HT1080 (cell line): ENCODE results near the gene GRAMD2B. TPM values are rescaled to one million over a fixed set of nuclear protein-coding genes. Genes with fewer than 3 reads are reported as not detected.
"Not testable (repeated sequence)": the region's sequence is repeated elsewhere in the genome, so short reads cannot be mapped to it uniquely, and the experiment has no call there.

ENCODE experiments used
- DNase-seq: peaks from one replicate; pipeline ENCODE4 v3.0.0-alpha.2; 2015; ENCODE audit warnings: low read depth
- total RNA-seq: library from RNA; depleted of rRNA; stranded (reverse); fragments of >200 nt; shearing (Covaris generic); gene quantifications from 2 replicates; pipeline ENCODE4 v1.2.3, GENCODE V29; 2014

GRAMD2B gene
- total RNA-seq, 1 experiment from 2014 or later: 5.2 TPM

DNA sequence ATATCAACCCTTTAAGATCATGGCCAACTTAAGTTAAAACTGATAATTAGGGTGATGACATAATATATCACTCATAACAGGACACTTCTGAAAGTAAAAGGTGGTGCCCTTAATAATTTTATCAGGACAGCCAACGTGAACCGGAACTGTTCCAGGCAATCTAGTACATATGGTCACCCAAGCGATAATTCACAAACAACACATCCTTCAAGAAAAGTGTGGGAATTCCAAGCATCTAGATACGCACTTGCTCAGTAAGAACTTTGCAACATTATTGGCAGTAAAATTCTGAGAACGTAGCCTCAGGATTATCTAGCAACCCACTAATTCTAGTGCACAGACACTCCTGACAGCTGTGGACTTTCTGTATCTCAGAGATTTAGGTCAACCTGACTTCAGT, 86.1 kb downstream of the GRAMD2B start:
- DNase-seq: no peak

DNA sequence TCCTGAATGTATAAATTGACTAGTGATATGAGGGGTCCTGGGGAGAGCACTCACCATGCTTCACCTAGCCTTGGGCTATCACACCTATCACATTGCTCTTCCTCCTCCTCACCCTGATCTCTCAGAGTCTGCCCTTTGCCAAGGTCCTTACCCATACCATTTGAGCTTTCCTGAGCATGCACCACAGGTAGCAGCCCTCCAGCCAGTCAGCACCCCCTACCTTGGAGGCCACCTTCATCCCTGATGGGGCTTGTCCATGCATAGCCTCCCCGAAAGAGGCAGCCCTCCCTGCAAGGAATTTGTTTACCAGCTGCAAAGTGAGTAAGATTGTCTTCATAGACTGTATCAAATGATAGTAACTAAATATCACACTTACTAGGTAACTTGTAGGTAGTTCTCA, 88.8 kb downstream of the GRAMD2B start:
- no peak for DNase-seq

DNA sequence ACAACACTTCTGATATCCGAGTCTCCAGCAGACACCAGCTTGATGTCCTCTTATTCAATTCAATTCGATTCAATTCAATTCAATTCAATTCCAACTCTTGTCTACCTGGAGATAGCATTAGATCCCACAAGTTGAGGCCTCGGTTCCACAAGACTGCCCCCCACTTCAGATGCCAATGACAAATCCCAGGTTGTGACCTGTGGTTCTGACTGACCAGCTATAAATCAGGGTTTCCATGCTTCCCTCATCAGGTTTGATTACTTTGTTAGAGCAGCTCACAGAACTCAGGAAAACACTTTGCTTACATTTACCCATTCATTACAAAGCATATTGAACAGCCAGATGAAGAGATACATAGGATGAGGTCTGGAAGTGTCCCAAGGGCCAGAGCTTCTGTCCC, 89.2 kb downstream of the GRAMD2B start:
- DNase-seq: no peak

DNA sequence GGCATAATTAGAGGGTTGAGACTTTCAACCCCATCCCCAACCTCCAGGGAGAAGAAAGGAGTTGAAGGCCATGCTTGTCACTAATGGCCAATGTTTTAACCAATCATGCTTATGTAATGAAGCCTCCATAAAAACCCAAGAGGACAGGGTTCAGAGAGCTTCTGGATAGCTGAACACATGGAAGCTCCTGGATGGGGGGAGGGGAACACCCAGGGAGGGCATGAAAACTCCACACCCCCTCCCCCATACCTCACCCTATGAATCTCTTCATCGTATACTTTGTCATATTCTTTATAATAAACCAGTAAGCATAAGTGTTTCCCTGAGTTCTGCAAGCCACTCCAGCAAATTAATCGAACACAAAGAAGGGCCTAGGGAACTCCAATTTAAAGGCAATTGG, 90.1 kb downstream of the GRAMD2B start:
- DNase-seq: no peak

DNA sequence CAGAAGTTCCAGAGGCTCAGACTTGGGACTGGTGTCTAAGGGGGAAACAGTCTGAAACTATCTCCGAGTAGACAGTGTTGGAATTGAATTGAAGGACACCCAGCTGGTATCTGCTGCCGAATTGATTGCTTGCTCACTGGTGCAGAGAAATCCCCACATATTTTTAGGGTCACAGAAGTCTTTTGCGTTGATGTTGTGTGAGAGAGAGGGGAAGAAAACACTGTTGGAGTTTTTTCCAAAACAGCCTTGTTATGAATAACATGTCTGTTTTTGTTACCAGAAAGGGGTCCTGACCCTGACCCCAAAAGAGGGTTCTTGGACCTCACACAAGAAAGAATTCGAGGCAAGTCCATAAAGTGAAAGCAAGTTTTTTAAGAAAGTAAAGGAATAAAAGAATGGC, 90.5 kb downstream of the GRAMD2B start:
- DNase-seq: no peak

DNA sequence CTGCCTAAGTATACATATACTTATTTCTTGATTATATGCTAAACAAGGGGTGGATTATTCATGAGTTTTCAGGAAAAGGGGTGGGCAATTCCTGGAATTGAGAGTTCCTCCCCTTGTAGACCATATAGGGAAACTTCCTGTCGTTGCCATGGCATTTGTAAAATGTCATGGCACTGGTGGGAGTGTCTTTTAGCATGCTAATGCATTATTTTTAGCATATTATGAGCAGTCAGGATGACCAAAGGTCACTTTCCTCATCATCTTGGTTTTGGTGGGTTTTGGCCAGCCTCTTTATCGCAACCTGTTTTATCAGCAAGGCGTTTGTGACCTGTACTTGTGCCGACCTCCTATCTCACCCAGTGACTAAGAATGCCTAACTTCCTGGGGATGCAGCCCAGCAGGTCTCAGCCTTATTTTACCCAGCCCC, 90.9 kb downstream of the GRAMD2B start:
- DNase-seq: peak; percentile 15

DNA sequence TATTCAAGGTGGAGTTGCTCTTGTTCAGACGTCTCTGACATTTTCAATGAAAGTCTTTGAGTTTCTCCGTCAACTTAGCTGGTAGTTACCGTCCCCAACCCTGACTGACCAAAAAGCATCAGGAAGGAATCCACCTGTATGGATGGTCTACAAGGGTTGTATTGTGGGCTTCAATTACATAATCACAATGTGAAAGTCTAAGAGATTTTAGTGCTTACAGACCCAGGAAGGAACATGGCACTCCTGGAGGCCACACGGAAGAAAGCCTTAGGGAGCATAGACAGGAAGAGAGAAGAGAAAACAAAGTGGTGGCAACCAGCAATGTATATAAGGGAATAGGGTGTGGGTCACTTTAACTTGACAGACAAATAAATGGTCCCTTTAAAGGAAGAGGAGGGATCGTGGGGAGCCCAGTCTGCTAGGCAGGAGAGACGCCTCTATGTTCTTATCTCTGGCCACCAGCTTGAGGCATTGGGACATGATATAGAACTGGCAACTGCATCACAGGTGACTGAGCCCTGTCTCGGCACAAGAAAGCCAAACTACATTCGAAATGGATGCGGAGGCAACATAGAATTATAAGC, 91.4 kb downstream of the GRAMD2B start:
- DNase-seq: no peak

DNA sequence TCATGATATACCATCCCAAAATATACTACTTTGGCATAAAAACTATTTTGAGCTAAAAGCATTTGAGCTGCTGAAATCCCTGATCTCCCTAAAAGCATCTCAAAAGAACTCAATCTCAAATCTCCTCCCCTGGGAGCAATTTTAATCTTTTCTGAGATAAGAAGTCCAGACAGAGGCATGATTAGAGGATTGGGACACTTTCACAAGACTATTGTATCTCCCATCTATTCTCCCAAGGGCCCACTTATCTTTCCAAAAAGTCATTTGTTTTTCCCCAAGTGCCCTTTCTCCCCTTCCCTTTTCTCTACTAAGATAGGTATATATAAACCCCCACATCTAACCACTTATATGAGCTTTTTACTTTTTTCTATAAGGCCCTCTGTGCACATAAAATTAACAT, 92.1 kb downstream of the GRAMD2B start:
- no peak for DNase-seq

DNA sequence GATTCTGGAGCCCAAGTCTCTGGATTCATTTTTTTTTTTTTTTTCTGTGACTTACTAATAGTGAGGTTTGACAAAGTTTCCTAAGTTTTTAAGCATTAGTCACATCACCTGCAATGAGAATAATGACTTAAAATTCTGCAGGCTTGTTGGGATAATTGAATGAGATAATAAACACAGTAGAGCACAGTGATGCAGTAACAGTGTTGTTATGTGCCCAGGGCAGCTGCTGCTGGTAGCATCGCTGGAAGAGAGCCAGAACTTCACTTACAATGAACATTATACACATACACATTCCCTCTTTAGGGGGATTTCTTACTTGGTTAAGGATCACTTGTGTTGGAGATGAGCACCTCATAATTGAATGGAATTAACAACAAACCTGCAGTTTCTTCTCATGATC, 92.9 kb downstream of the GRAMD2B start:
- DNase-seq: peak; percentile 57

DNA sequence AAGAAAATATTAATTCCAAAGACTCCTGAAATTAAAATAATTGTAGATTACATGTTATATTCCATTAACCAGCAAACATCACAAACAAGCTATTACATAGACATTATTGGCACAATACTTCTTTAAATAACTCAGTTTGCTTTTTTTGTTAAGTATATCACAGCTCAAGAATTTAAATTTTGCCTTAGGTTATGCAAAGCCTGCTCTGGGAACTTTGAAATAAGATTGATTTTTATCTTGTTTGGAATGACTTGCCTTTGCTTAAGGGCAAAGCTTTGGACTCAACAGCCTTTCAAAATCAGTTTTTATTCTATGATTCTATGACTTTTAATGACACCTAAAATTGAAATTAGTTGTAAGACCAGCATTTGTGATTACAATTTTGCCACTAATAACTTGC, 93.6 kb downstream of the GRAMD2B start:
- no peak for DNase-seq

DNA sequence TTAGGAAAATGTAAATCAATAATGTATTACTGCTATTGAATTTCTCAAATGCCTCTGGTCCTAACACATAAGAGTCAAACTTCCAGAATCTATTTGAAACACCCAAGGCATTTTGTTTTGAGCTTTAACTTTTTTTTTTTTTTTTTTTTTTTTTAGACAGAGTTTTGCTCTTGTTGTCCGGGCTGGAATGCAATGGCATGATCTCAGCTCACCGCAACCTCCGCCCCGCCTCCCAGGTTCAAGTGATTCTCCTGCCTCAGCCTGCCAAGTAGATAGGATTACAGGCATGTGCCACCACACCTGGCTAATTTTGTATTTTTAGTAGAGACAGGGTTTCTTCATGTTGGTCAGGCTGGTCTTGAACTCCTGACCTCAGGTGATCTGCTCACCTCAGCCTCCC, 96.0 kb downstream of the GRAMD2B start:
- DNase-seq: not testable (repeated sequence)

DNA sequence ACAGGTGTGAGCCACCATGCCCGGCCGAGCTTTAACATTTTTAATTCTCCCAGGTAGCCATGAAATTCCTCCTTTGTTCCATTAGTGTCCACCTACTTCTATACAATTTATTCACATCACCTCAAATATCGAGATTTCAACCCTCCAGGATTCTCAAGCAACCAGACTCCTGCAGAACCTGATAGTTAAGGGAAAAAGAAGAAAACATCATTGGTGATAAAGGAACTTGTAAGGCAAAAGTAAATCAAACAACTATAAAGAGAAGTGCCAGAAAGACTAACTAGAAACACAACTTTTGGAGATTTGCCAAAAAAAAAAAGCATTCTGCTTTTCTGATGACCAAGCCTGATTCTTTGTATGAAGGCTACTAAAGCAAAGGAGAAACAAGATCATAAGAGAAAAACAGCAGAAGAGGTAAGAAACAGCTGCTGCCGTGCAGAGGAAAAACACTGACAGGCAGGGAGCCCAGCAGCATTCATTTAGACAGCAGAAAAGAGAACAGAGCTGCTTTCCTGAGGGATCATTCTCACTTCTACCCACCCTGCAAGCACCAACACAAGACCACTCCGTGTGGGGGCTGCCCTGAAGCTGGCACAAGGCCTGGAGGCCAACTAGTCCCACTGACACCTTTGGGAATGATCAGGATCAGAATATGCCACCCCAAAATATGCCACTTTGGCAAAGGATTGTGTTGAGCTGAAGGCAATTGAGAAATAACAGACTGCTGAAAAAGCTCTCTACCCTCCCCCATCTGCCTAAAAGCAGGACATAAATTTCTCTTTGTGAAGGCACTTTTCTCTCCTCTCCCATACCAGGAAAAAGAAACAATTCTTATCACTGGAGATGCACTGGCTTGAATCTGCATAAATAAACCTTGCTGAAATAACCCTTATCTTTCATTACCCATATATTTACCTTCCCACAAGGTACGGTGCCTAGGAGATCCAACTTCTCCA, 96.7 kb downstream of the GRAMD2B start:
- DNase-seq: no peak

DNA sequence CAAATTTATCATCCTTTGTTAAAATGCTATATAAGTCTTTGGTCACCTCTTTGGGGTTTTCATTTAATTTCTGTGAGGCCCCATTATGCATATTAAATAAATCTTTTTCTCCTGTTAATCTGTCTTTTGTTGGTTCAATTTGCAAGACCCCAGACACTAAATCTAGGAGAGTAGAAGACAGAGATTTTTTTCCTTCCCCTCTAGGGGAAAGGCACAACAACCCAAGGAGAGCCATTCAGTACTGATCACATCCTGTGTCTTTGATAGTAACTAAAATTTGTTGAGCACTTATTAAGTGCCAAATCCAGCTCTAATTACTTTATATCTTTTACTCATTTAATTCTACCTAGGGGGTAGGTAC, 97.4 kb downstream of the GRAMD2B start:
- no peak for DNase-seq

DNA sequence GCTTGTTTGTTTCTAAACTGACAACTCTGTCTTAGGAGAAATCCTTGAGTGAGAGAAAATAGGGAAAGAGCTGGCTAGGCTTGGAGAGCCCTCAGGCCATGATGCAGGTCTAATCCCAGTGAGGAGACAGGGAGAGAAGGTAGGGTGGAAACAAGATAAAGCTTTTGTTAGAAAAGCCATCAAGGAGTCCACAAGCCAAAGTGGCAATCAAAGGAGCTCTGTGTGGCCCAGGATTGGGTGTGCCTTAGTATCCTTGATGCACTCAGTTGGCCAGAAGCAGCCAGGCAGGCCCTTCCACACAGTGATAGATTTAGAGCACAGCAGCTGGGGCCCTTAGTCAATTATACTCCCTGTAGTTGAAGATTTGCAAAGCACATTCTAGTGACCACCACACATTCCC, 97.9 kb downstream of the GRAMD2B start:
- DNase-seq: no peak

DNA sequence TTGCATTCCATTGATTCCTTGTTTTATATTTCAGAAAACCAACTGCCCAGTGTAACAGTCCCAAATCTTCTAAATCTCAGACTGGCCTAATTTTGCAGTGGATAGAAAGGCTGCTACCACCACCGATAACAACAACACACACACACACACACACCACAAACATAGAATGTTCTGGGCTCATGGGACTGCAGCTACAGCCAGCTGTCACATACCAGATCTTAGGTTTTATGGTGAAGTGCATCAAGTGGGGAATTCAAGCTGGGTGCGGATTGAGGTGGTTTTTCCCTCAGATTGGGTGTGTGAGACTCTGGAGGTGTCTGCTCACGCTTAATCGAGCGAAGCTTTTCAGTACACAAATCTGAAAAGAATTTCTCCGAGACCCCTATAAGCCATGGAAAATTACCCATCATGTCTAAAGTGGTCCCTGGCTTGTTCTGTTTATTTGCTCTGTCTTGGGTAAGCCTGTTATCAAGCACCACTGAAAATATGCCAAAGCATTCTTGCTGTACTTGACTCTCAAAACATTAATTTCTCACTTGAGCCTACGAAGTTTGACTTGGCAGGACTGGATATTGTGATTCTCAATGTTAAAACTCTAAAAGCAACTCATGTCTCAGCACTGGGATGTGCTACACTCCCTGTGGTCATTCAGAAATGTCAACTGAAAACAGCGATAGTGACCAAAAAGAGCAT, 100.8 kb downstream of the GRAMD2B start:
- no peak for DNase-seq

DNA sequence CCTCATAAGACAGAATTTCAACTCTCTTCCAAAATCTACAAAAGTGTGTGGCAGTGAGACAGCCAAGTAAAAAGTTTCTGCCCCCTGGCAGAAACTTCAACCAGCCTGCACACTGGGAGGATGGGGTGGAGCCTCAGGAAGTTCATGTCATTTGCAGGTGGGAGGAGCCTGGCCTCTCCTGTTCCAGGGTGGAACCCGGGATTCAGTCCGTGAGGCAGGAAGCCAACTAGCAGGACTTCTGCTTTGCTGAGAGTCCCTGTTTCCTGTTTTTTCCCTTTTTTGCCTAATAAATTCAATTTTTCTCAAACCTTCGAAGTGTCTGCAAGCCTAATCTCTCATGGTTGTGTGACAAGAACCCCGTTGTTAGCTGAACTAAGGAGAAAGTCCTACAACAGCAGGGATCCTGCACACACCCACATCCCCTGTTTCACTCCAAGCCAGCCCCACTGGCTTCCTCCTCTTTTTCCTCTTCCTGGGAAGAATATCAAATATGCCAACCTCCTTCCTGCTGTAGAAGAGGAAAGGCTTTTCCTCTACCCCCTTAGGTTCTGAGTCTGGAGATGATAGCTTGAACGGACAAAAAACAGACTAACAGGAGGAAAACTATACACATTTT, 102.5 kb downstream of the GRAMD2B start:
- peak; percentile 46 for DNase-seq

DNA sequence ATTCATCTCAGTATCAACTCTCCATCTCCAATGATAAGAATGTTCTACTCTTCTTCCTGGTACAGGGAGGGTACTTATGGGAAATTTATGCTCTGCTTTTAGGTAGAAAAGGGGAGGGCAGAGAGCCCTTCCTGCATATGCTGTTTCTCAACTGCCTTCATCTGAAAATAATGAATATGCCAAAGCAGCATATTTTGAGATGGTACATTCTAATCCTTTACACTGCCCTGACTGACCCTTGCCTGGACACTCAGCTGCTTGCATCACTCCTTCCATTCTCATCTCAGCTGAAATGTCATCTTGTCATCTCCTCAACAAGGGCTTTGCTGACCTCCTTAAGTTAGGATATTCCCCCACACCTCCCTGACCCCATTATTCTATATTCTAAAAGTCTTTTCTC, 103.3 kb downstream of the GRAMD2B start:
- DNase-seq: no peak

DNA sequence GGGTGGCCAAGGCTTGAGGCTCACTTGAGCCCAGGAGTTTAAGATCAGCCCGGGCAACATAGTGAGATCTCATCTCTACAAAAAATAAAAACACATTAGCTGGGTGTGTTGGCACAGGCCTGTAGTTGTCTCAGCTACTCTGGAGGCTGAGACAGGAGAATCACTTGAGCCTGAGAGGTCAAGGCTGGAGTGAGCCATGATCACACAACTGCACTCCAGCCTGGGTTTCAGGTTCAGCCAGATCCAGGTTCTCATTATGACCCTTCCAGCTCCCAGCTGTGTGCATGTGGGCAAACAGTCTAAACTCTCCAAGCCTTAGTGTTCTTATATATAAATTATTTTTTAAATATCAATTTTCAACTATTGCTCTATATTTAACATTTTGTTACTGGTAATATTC, 103.9 kb downstream of the GRAMD2B start:
- no peak for DNase-seq

DNA sequence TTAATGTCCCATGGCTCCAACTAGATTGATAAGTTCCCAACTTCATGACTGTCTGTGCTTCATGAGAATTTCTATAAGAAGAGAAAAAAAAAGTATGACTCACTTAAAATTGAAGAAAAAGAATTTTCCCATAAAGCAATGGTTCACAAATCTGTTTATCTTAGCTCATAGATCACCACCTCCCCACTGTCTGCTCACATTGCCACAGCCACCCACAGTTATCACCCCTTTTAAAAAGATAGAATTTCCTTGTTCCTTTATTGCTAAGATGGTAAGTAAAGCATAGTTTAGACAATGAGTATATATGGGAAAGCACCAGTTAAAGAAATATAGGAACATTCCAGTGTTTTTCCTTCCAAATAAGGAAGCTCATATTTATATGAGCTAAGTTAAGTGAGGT, 104.7 kb downstream of the GRAMD2B start:
- peak; percentile 32 for DNase-seq

DNA sequence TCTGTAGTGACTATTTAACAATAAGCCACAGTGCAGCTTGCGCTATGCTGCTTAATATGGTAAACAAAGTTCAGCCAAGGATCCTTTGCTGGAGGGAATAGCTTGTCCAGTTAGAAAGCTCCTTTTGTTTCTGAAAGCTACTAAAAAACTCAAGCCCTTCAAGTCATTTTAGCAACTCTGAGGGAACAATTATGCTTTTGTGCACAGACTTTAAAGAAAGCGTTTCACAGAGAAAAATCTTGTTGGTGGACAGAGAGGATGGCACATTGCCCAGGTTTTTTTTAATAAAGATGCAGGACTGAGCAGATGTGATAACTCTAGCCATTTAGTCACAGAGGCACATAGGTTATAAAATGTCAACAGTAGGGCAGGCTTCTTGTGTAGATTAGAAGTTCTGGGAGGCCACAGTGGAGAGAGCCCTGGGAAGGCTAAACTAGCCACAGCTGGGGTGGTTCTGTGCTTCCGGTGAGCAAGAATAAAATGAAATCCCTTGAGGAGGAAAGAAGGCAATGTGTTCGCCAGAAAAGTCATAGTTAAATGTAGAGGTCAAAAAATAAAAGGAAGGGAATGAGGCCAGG, 108.4 kb downstream of the GRAMD2B start:
- no peak for DNase-seq

DNA sequence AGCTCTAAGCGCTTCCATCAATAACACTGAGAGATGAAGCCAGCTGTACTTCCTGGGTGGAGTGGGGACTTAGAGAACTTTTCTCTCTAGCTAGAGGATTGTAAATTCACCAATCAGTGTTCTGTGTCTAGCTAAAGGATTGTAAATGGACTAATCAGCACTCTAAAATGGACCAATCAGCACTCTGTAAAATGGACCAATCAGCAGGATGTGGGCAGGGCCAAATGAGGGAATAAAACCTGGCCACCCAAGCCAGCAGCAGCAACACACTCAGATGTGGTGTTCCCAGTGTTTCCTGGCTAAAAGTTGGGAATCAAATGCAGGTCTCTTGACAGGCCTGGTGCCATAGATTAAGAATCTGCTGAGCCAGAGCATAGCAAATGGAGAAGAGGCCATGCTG, 111.3 kb downstream of the GRAMD2B start:
- no peak for DNase-seq
